Subcutaneous abdominal adipose tissue (tissue), 5 donors: ENCODE data around the gene PTPN13.

Experiments
- H3K27ac ChIP-seq: one replicate; pipeline ENCODE4 v1.7.0; 2013; ENCODE audit warnings: low read depth, mild to moderate bottlenecking, inconsistent platforms, low read length, moderate library complexity
- H3K27me3 ChIP-seq, 5 donors: one replicate each; pipeline ENCODE4 v1.7.0; 2013; ENCODE audit warnings: low read length in 5 of 5, inconsistent platforms in 1 of 5; ENCODE audit not compliant: control insufficient read depth in 5 of 5, insufficient read depth in 4 of 5
- H3K36me3 ChIP-seq, 5 donors: one replicate each; pipeline ENCODE4 v1.7.0; 2013; ENCODE audit warnings: low read length in 5 of 5; ENCODE audit not compliant: control insufficient read depth in 5 of 5, insufficient read depth in 5 of 5
- H3K4me1 ChIP-seq, 5 donors: one replicate each; pipeline ENCODE4 v1.7.0; 2013; ENCODE audit warnings: low read length in 5 of 5, mild to moderate bottlenecking in 3 of 5, moderate library complexity in 1 of 5; ENCODE audit not compliant: control insufficient read depth in 5 of 5, insufficient read depth in 5 of 5
- H3K4me3 ChIP-seq, 5 donors: one replicate each; pipeline ENCODE4 v1.7.0; 2013; ENCODE audit warnings: low read length in 5 of 5, low read depth in 1 of 5
- H3K9ac ChIP-seq, 5 donors: one replicate each; pipeline ENCODE4 v1.7.0; 2013; ENCODE audit warnings: low read length in 5 of 5, mild to moderate bottlenecking in 4 of 5, moderate library complexity in 3 of 5
- H3K9me3 ChIP-seq, 5 donors: one replicate each; pipeline ENCODE4 v1.7.0; 2013; ENCODE audit warnings: low read length in 5 of 5; ENCODE audit not compliant: control insufficient read depth in 5 of 5
- donor health status: healthy.
- donor health status: healthy.
- donor health status: healthy.
- donor health status: healthy.
- donor health status: healthy.

PTPN13 gene

DNA sequence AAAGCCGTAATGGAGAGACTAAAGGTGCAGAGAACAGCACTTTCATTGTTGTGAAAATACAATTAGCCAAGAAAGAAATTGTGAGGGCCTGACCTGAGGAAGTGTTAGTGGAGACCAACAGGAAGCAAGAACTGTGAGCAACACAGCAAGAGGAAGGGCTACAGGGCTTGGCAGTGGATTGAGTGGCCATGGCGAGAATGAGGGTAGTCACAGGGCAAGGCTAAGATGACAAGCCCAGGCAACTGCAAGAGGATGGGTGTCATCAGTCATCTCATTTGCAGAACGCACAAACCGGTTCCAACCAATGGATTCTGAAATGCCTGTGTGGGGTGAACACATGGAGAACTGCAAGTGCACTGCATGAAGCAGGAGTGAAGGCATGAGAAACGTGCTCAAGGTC is 251.5 kb downstream of the PTPN13 start:
- Histone ChIP-seq H3K4me3 (peak overlapping the region in 4 of 5 donors; percentile 12 to 30 (median 16)), H3K27me3 (no peaks in the 10 kb centered on the region), H3K4me1 (peaks cover 0 to 65% (median 27%) of the 10 kb centered on the region in 5 donors), H3K9ac (no peak overlapping the region), H3K27ac (no peak overlapping the region), H3K36me3 (no peaks in the 10 kb centered on the region), H3K9me3 (no peaks in the 10 kb centered on the region)

DNA sequence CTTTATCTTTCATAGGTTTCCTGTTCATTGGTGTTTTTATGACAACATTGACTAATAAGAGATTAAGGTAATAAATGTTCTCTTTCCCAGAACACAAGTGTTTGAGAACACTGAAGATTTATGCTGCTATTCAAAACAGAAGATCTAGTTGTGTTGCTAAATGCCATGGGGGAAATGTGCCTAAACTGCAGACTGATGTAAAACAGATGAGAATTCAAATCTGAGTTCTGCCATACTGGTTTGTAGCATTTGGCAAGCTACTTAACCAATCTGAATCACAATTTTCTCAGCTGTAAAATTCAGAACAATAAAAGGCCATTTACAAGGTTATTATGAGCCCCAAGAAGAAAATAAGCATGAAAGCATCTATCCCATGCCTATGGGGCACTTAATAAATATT is 252.8 kb downstream of the PTPN13 start:
- Histone ChIP-seq H3K27ac (no peak overlapping the region), H3K9ac (peak overlapping the region in 2 of 5 donors; percentile 11 to 21), H3K36me3 (no peaks in the 10 kb centered on the region), H3K4me1 (peaks cover 0 to 62% (median 27%) of the 10 kb centered on the region in 5 donors), H3K9me3 (no peaks in the 10 kb centered on the region), H3K4me3 (peak overlapping the region in 3 of 5 donors; percentile 60 to 79 (median 67)), H3K27me3 (no peaks in the 10 kb centered on the region)

DNA sequence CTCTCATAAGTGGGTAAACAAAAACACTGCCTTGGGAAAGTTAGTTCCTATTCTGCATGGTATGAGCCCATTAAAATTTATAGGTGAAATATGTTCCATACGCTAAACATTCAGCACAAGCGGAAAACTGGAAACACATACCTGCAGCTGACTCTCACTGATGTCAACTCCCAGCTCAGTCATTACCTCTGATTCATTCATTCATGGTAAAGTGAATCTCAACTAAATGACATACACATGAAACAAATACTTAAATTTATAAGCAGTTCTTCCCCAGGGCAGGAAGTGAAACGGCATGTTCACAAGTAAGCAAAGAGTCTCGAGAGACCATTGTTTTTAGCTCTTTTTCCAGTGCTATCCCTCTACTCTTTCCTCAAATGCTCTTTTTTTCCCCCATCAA is 253.5 kb downstream of the PTPN13 start:
- H3K9me3 ChIP-seq = no peaks in the 10 kb centered on the region
- H3K9ac ChIP-seq = peak overlapping the region in 2 of 5 donors; percentile 55 to 57
- H3K4me1 ChIP-seq = peaks cover 0 to 62% (median 27%) of the 10 kb centered on the region in 5 donors
- H3K27ac ChIP-seq = no peak overlapping the region
- H3K27me3 ChIP-seq = no peaks in the 10 kb centered on the region
- no peaks in the 10 kb centered on the region for H3K36me3 ChIP-seq
- peak overlapping the region; percentile 13 to 79 (median 65) for H3K4me3 ChIP-seq

DNA sequence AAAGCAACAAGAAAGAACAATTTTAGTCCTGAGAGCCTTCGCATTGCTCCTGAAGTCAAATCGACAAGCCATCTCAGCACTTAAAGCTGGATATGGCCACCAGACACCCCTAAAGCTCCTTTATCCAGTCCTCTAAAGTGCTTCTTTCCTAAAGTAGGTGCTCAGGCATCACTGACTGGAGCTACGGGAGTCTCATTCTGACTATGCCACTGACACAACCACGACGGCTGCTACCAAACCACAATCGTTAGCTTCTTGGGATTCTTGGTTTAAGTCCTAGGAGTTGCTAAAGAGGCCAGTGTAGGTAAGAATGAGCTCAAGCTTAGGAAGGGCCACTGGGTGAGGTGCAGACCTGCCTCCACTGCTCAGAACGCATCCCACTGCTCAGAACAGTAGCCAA is 254.0 kb downstream of the PTPN13 start:
- Histone ChIP-seq H3K4me1 (peaks cover 0 to 60% (median 27%) of the 10 kb centered on the region in 5 donors), H3K9ac (peak overlapping the region; percentile 24 to 70 (median 62)), H3K4me3 (peak overlapping the region; percentile 13 to 79 (median 65)), H3K9me3 (no peaks in the 10 kb centered on the region), H3K27me3 (no peaks in the 10 kb centered on the region), H3K27ac (peak overlapping the region; percentile 47), H3K36me3 (no peaks in the 10 kb centered on the region)

DNA sequence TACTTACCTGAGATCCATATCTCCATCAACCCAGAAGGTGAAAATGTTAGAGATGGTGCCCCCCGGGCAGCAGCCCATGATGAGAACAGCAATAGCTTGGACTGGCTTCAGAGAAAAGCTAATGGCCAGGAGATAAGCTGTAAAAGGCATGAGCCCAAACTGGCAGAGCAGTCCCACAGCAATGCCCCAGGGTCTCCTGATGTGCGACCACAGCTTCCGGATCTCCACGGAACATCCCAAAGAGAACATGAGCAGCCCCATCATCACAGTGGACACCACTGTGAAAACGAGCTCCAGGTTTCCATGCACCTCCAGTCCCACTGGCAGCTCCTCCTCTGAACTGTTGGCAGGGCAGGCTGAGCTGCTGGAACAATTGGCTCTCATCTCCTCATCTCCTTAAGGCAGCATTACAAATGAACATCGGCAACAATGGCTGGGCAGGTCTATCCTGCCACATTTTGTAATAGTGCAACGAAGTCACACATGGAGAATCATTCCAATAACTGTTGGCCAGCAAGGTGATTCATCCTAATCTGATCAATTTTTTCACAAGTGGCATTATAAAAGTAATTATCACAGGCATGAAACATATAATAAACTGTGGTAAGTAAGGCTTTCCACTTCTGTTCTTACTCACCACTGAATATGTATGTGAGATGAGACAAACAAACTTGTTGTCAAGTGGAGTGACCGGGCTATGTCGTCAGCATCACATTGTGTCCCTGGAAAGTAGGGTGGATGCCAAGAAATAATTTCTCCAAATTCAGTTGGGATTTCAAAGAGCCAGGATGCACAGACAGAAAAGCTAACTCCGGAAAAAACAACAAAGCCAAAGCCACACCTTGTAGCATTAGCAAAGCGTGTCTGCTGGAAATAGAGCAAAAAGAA is 254.9 kb downstream of the PTPN13 start, which contains the start of gene SLC10A6:
Gene SLC10A6, minus strand, starts transcription at position 653 of the 888 bp plus-strand sequence. Its CDS starts 269 bp downstream, at position 384.
- Histone ChIP-seq H3K36me3 (no peaks in the 10 kb centered on the region), H3K4me1 (peaks cover 0 to 56% (median 27%) of the 10 kb centered on the region in 5 donors), H3K27me3 (no peaks in the 10 kb centered on the region), H3K9me3 (no peaks in the 10 kb centered on the region), H3K9ac (peak within 1 kb of the TSS; percentile 24 to 70 (median 62)), H3K4me3 (peak within 1 kb of the TSS; percentile 13 to 79 (median 65)), H3K27ac (peak within 1 kb of the TSS; percentile 47)

DNA sequence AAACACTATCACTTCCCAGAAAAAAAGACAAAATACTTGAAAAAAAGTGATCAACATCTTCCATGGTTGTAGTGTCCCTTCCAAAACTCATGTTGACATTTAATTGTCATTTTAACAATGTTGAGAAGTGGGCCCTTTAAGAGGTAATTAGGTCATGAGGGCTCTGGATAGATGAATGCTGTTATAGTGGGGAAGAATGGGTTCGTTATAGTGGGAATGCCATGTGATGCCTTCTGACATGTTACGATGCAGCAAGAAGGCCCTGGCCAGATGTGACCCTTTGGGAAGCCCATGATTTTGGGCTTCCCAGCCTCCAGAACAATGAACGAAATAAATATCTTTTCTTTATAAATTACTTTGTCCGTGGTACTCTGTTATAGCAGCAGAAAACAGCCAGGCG is 259.1 kb downstream of the PTPN13 start:
- peaks cover 0 to 23% (median 18%) of the 10 kb centered on the region in 5 donors for H3K4me1 ChIP-seq
- H3K36me3 ChIP-seq = no peaks in the 10 kb centered on the region
- no peak overlapping the region for H3K9ac ChIP-seq
- no peaks in the 10 kb centered on the region for H3K9me3 ChIP-seq
- no peaks in the 10 kb centered on the region for H3K27me3 ChIP-seq
- H3K4me3 ChIP-seq = no peak overlapping the region
- no peak overlapping the region for H3K27ac ChIP-seq

DNA sequence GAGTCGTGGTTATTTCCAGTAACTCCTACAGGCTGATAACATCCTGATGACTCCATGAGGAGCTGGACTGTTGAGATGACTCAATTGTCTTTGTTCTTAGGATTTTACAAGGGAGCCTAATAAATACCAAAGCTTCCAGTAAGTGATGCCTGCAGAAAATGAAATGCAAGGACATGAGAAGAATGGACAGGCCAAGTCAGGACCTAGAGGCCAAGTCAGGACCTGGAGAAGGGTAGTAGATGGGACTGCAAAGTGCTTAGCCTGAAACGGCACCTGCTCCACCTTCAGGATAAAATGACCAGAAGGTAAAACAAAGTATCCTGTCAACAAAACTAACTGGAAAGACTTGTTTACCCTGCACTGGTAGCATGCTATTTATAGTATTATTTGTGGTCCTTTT is 261.5 kb downstream of the PTPN13 start:
- no peaks in the 10 kb centered on the region for H3K9me3 ChIP-seq
- H3K4me3 ChIP-seq = no peak overlapping the region
- H3K36me3 ChIP-seq = no peaks in the 10 kb centered on the region
- H3K9ac ChIP-seq = no peak overlapping the region
- H3K27me3 ChIP-seq = no peaks in the 10 kb centered on the region
- no peaks in the 10 kb centered on the region for H3K4me1 ChIP-seq
- no peak overlapping the region for H3K27ac ChIP-seq

DNA sequence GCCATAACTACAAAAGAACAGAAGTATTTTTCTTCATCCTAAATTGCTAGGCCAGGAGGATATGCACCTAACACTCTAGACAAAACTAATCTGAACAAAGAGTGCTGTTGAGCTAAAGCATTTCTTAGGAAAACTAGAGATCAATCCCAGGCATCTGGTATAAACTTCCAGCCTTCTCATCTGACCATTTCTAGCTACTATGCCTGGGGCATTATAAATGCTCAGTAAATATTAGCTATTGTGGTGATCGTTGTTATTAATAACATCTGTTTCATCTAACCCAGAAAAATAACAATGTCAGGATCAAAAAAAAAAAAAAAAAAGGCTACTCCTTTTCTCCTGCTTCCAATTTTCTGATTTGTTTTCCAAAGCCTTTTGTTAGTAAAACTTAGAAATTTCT is 262.8 kb downstream of the PTPN13 start:
- no peak overlapping the region for H3K9ac ChIP-seq
- no peaks in the 10 kb centered on the region for H3K27me3 ChIP-seq
- H3K4me3 ChIP-seq = no peak overlapping the region
- H3K36me3 ChIP-seq = no peaks in the 10 kb centered on the region
- H3K27ac ChIP-seq = no peak overlapping the region
- H3K9me3 ChIP-seq = no peaks in the 10 kb centered on the region
- no peaks in the 10 kb centered on the region for H3K4me1 ChIP-seq

DNA sequence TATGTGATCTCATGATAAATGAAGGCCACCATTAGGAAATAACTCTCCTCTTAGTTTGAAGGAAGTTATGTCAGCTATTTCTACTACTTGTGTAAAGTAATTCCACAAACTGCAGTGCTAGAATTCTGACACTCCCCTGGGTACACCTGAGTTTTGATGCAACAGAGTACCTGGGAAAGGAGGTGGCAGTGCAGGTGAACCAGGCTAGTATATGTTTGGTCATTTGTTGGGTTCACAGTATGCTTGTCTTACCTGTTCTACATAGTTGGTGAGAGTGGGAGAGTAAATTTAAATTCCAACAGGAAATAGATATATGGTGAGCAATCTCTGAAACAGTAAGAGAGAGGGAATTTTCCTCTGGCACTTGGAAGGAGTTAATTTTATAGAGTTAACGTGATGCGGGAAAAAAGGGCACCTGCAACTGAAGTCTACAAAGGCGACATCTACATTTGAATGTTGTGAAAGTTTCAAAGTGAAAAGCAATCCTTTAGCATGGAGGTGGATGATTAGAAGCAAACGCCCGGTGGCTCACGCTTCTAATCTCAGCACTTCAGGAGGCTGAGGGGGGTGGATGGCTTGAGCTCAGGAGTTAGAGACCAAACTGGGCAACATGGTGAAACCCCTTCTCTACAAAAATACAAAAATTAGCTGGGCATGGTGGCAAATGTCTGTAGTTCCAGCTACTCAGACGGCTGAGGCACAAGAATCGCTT is 263.4 kb downstream of the PTPN13 start:
- Histone ChIP-seq H3K4me1 (no peaks in the 10 kb centered on the region), H3K4me3 (no peak overlapping the region), H3K9ac (no peak overlapping the region), H3K27me3 (no peaks in the 10 kb centered on the region), H3K27ac (no peak overlapping the region), H3K36me3 (no peaks in the 10 kb centered on the region), H3K9me3 (no peaks in the 10 kb centered on the region)
